ENCODE measurements around the gene PTGES3. TPM values are rescaled to one million over a fixed set of nuclear protein-coding genes. Genes with fewer than 3 reads are reported as not detected.
"Not testable (repeated sequence)": the region's sequence is repeated elsewhere in the genome, so short reads cannot be mapped to it uniquely, and the experiment has no call there.

The PTGES3 gene
- total RNA-seq: 100 to 1,000 TPM; 101 to 132 (median 124) TPM

GRCh38 chr12:56688129-56688845 is at the start of gene PTGES3:
TSS of gene PTGES3 (minus strand) at chr12:56688284. CDS start at chr12:56687999, 285 bp downstream.
- Histone ChIP-seq H3K27ac (peak within 1 kb of the TSS; percentile 94 to 100 (median 97)), H3K36me3 (no peaks in the 10 kb centered on the region), H3K4me1 (peaks cover 23 to 25% of the 10 kb centered on the region in 2 donors), H3K9me3 (no peaks in the 10 kb centered on the region), H3K4me3 (replicated peaks in 1 of 3) (peak within 1 kb of the TSS; percentile 40 to 68 (median 56)), H3K27me3 (no peaks in the 10 kb centered on the region)
- peak; percentile 98 for DNase-seq
- 0 to 1% methylated on average over 44 to 59 of the region's 64 CpGs for WGBS, 2 donors
- intact Hi-C loops (cut with DNase I): loop anchor here (5.0 kb wide), 2 partner anchors 34 to 41 kb away; partner anchors contain the start of gene ATP5F1B
- no peak for TF ChIP-seq CTCF (IDR thresholded peaks at IDR 0.05)
- peak; percentile 91 to 98 for TF ChIP-seq POLR2A (IDR thresholded peaks at IDR 0.05)

GRCh38 chr12:56728139-56728861 is 40.2 kb upstream of the PTGES3 start:
- no peak for TF ChIP-seq CTCF (IDR thresholded peaks at IDR 0.05)
- TF ChIP-seq POLR2A (IDR thresholded peaks at IDR 0.05): no peak
- no peak overlapping the region for H3K27ac ChIP-seq
- WGBS, 2 donors: 95 to 98% methylated on average over 11 of the region's 11 CpGs
- no peak overlapping the region for H3K4me3 ChIP-seq (replicated peaks in 1 of 3)
- H3K36me3 ChIP-seq: no peaks in the 10 kb centered on the region
- no peaks in the 10 kb centered on the region for H3K27me3 ChIP-seq
- no peaks in the 10 kb centered on the region for H3K9me3 ChIP-seq
- intact Hi-C loops (cut with DNase I): loop anchor here (10.0 kb wide), 1 partner anchor 83 kb away; the partner anchor contains the start of gene ATP5F1B
- peaks cover 7 to 11% of the 10 kb centered on the region in 2 donors for H3K4me1 ChIP-seq
- no peak for DNase-seq

GRCh38 chr12:56726196-56726675 is 38.2 kb upstream of the PTGES3 start:
- not testable (repeated sequence) for H3K36me3 ChIP-seq, DNase-seq

GRCh38 chr12:56725723-56726102 is 37.6 kb upstream of the PTGES3 start:
- TF ChIP-seq POLR2A (IDR thresholded peaks at IDR 0.05) (no peak), CTCF (IDR thresholded peaks at IDR 0.05) (no peak)
- Histone ChIP-seq H3K36me3 (no peaks in the 10 kb centered on the region), H3K4me3 (replicated peaks in 1 of 3) (peak overlapping the region in 2 of 3 donors; percentile 3 to 72), H3K27me3 (no peaks in the 10 kb centered on the region), H3K27ac (peak overlapping the region; percentile 92 to 97 (median 95)), H3K4me1 (peaks cover 33 to 37% of the 10 kb centered on the region in 2 donors), H3K9me3 (no peaks in the 10 kb centered on the region)
- intact Hi-C loops (cut with DNase I): loop anchor here (10.0 kb wide), 1 partner anchor 81 kb away; the partner anchor contains the start of gene ATP5F1B
- no peak for DNase-seq
- 34 to 36% methylated on average over 7 of the region's 7 CpGs for WGBS, 2 donors

More at GRCh38 chr12:56726196-56726675, 38.2 kb upstream of the PTGES3 start:
- intact Hi-C loops (cut with DNase I): loop anchor here (10.0 kb wide), 1 partner anchor 81 kb away; the partner anchor contains the start of gene ATP5F1B
- H3K4me3 ChIP-seq (replicated peaks in 1 of 3); H3K27me3 ChIP-seq; H3K9me3 ChIP-seq: not testable (repeated sequence)
- Histone ChIP-seq H3K4me1 (peaks cover 28 to 32% of the 10 kb centered on the region in 2 donors), H3K27ac (peak overlapping the region in 2 of 3 donors; percentile 95 to 97)
- 91 to 95% methylated on average over 15 of the region's 15 CpGs for WGBS, 2 donors

DNA sequence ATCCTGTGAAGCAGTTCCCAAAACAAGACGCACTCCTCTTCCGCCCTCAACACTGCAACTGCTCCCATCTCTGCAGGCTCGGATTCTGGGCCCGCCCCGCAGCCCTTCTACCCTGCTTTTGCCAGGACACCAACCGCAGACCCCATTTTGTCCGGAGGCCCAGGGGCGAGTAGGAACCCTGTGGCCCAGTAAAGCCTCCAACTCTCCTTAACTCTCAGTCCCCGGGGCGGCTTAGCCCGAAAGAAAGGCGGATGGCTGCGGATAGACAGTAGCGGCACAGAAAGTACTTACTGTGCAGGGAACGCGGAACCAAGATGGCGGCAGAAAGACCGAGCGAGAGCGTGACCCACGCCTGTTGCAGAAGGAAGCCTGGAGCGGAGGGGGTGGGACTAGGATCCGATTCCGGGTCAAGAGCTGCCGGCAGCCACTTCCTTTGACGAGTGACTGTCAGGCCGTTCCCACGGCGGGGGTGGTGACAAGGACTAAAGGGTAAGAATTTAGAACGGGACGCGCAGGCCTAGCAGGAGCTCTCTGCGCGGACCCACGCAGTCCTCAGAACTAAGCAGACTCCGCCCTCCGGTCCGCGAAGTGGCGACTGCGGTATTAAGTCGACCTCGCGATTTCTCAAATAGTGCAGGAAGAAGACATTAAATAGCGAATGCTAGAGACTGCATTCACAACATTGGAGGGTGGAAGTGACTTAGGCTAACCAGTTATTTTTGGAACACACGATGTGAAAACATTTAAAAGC is 37.1 kb upstream of the PTGES3 start, which contains the start of gene NACA:
NACA (minus strand) TSS at position 328 of the 751 bp plus-strand sequence. CDS start 778 bp downstream, outside the sequence.
- peak; percentile 99 to 100 for DNase-seq
- intact Hi-C loops (cut with DNase I): loop anchor here (5.0 to 10.0 kb wide), 2 partner anchors 38 to 80 kb away; partner anchors contain the start of genes ATP5F1B and PTGES3
- H3K27me3 ChIP-seq: no peaks in the 10 kb centered on the region
- 1% methylated on average over 46 of the region's 46 CpGs for WGBS, 2 donors
- H3K27ac ChIP-seq: peak within 1 kb of the TSS; percentile 92 to 97 (median 95)
- H3K4me3 ChIP-seq (replicated peaks in 1 of 3): peak within 1 kb of the TSS; percentile 34 to 86 (median 72)
- no peaks in the 10 kb centered on the region for H3K36me3 ChIP-seq
- H3K4me1 ChIP-seq: peaks cover 39 to 42% of the 10 kb centered on the region in 2 donors
- TF ChIP-seq CTCF (IDR thresholded peaks at IDR 0.05) (no peak), POLR2A (IDR thresholded peaks at IDR 0.05) (peak; percentile 80 to 97)
- H3K9me3 ChIP-seq: no peaks in the 10 kb centered on the region
